ENCODE results near the gene CIDEC.
A peak's percentile ranks its signal among the peaks of the same experiment; 100 is the strongest.
"Not testable (repeated sequence)": the region's sequence is repeated elsewhere in the genome, so short reads cannot be mapped to it uniquely, and the experiment has no call there.

Gene CIDEC

GRCh38 chr3:9872067-9872466 is 8.0 kb downstream of the CIDEC start:
- DNase-seq: not testable (repeated sequence)

- DNase-seq: no peak
Measured at GRCh38 chr3:9870978-9871377, 9.1 kb downstream of the CIDEC start.

DNA sequence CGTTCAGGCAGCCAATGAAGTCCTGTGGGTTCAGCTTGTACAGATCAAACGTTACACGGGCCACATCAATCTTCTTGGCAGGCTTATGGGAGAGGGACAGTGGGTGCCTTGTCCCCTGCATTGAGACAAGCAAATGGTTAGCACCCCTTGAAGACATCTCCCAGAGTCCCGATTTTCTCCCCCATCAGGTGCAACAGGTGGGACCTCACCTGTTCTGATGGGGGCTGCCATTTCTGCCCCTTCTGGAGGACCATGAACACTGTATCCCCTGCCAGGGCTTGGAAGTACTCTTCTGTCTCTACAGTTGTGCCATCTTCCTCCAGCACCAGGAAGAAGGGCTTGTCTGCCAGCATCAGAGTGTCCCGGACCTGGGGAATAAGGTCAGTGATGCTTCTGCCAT is 10.1 kb downstream of the CIDEC start:
- DNase-seq: no peak

GRCh38 chr3:9867106-9867505 is 12.9 kb downstream of the CIDEC start:
- DNase-seq: no peak

DNA sequence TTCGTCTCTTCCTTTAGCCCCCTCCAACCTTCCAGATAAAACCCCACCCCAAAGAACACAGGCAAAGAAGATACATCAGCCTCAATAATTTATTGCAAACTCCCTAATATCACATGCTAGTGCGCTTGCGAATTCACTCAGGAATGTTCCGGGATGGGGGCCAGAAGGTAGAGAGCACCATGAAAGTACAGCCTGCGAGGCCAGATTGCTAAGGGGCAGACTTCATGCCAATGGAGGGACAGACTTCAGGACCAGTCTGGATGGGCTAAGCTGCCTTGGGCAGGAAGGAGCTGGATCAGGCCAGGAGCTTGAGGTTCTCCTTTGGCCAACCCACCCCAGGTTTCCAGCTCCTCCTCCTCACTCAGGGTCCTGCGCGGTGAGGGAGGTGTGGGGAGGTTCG is 13.4 kb downstream of the CIDEC start:
- no peak for DNase-seq

DNA sequence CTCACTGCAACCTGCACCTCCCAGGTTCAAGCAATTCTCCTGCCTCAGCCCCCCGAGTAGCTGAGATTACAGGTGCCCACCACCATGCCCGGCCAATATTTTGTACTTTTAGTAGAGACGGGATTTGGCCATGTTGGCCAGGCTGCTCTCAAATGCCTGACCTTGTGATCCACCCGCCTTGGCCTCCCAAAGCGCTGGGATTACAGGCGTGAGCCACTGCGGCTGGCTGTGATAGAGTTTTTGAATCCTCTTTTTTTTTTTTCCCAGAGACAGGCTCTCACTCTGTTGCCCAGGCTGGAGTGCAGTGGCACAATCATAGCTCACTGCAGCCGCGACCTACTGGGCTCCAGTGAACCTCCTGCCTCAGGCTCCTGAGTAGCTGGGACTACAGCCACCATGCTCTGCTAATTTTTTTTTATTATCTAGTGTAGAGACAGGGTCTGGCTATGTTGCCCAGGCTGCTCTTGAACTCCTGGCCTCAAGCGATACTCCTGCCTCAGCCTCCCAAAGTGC is 14.9 kb downstream of the CIDEC start:
- DNase-seq: not testable (repeated sequence)

GRCh38 chr3:9864200-9864927 is 15.7 kb downstream of the CIDEC start:
- no peak for DNase-seq

DNA sequence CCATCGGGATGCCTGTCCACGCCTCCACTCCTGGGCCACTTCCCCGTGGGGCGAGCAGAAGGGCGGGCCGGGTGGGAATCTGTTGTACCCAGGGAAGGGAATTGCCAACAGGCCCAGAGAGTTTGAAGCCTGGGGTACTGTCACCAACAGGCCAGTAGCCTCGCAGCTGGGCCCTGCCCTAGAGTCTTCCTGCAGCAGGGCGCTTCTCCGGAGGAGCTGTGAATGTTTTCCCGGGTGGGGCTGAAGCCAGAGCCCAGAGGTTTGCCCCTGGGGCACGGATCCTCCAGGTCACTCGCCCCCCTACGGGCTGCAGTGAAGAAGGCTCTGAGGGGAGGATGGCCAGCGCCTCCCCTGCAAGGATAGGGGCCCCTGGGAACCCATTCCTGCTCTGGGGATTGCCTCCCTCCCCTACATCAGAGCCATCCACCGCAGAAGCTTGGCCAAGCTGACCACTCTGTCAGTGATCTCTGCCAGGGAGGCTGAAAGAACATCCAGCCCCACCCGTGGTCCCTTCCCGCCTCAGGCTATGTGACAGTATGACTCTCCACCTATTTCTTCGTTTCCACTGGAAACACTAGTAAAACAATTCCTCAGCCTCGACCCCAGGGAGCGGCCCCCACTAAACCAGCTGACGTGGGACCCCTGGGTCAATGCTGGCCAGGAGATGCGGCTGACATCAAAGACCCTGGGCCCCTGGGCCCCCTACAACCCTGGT is 16.8 kb downstream of the CIDEC start:
- no peak for DNase-seq

DNA sequence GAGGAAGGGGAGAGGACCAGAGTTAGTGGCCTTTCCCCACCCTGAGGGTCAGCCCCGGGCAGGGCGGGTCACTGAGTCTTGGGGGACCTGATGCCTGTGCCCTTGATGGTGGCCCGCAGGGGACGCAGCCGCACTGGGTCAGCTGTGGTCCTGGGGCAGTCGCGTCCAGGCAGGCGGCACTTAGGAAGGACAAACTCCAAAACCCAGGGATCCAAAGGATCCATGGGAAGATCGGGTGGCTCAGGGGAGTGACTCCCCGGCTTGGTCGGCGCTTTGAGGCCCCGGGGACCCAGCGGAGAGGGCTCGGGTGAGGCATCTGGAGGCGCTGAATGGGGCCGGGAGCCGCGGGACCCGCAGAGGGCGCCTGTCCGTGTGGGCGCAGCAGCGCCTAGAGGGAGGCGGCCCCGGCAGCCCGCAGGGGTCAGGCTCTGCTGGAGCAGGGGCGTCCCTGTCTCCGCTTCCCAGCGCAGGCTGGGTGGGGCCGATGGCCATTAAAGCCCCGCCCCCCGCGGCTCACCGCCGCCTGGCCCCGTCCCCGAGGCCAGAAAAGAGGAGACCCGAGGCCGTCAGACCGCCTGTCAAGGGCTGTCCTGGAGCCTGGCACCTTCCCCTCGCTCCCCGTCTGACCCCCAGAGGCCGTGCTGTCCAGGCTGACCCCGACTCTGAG is 17.5 kb downstream of the CIDEC start:
- DNase-seq: no peak

GRCh38 chr3:9861626-9862130 is 18.4 kb downstream of the CIDEC start:
- DNase-seq: no peak

GRCh38 chr3:9861201-9861600 is 18.9 kb downstream of the CIDEC start:
- no peak for DNase-seq

DNA sequence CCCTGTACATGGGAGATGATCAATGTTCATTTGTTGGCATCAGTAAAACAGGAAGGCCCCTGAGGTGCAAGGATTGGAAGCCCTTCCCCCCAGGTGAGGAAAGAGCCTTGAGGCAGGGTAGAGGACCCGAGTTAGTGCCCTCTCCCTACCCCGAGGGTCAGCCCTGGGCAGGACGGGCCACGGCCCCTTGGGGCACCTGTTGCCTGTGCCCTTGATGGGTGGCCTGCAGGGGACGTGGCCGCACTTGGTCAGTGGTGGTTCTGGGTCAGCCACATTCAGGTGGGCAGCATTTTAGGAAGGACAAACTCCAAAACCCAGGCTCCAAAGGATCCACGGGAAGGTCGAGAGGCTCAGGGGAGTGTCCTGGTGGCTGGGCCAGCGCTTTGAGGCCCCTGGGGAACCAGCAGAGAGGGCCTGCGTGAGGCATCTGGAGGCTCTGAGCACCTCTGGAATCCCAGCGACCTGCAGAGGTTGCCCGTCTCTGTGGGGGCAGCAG is 20.5 kb downstream of the CIDEC start:
- DNase-seq: no peak

- no peak for DNase-seq
Measured at GRCh38 chr3:9855594-9855993, 24.5 kb downstream of the CIDEC start.

- DNase-seq: not testable (repeated sequence)
Measured at GRCh38 chr3:9854291-9854940, 25.6 kb downstream of the CIDEC start.

GRCh38 chr3:9852528-9852927 is 27.5 kb downstream of the CIDEC start:
- no peak for DNase-seq

DNA sequence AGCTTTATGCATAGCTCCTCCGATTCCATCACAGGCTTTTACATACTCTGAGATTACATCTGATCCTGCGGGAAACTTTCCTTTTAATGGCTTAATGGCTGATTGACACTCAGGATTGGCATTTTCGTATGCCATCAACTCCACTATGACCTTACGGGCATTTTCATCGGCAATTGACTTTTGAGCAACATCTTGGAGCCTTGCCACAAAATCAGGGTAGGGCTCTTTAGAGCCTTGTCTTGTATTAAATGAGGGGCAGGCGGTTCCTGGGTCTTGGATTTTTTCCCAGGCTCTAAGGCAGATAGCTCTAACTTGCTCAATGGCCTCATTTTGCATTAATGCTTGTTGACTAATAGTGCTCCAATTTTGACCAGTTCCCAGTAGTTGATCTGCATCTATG is 28.1 kb downstream of the CIDEC start:
- not testable (repeated sequence) for DNase-seq

- DNase-seq: not testable (repeated sequence)
Measured at GRCh38 chr3:9851383-9851782, 28.7 kb downstream of the CIDEC start.

DNA sequence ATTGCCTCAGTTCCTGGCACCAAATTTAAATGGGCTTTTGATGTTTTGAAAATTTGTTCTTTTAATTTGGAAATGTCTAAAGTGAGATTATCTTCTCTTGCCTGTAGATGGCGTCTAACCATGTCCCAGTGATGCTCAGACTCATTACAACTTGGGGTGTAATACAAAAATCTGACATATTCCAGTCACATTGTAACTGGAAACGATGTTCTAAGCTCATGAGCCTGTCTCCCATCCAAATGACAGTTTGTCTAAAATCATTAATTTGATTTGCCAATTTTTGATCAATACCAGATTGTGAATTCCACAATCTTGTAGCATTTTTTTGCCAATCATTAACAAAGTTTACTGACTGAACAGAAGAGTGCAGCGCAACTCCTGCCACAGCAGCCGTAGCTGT is 31.2 kb downstream of the CIDEC start:
- DNase-seq: not testable (repeated sequence)

GRCh38 chr3:9847870-9848269 is 32.2 kb downstream of the CIDEC start:
- not testable (repeated sequence) for DNase-seq

DNA sequence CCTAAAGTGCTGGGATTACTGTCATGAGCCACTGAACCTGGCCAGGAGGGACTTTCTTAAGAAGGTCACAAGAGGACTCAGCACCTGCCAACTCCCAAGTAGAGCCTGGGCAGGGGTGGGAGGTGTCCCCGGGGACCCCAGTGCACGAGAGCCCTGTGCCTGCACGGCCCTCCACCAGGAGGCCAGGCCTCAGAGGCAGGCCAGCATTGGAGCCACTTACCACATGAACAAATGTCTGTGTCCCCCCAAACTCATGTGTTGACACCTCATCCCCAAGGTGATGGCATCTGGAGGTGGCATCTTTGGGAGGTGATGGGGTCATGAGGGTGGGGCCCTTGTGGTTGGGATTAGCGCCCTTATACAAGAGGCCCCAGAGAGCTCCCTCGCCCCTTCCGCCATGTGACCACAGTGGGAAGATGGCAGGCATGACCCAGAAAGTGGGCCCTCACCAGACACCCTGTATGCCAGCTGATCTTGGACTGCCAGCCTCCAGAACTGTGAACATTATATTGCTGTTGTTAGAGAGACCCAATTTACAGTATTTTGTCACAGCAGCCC is 33.0 kb downstream of the CIDEC start:
- DNase-seq: no peak

DNA sequence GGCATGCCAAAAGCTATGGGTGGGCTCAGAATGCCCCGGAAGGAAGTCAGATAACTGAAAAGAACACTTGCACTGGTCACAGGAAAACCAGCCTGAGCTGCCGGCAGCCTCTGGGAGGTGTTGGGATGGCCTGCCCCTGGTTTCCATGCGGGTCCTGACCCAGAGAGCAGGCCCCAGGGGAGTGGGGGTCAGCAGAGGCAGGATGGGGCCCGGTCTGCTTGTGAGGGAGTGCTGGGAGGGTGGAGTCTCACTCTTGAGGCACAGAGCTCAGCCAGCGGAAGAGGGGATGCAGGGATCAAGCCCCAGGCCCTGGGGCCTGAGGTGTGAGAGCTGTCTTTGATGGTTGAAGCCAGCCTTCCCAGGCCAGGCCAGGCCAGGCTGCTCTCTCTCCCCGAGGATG is 33.8 kb downstream of the CIDEC start:
- no peak for DNase-seq

DNA sequence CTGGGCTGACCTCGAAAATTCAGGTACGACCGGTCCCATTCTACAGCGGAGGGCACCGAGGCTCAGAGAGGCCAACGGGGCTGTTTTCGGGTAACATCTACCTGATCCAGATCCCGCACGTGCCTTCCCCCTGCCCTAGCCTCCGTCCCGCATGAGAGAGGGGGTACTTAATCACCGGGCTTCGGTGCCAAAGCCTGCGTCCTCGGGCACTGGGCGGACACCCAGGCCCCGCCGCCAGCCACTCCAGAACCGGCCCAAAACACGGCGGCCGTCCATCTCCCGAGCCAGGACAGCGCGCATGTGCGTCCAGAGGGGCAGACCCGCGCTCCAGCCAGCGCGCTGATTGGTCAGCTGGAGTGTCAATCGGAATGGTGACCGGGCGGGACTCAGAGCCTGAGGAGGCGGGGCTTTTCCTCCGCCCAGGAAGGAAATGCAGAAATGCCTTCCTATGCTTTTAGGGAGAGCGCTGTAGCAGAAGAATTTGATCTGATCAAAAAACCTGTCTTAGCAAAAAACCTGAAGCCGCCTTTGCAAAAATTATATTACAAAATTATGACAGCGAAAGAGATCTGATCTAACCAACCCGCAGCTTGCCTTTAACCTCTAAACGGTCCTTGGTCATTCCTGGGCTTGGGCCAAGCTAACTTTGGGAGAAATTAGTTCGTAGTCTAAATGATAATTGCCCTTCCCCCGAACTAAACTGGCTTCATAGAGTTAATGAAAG is 36.2 kb downstream of the CIDEC start, which contains the start of gene RPUSD3:
Gene RPUSD3 (minus strand): TSS at position 294 of the 724 bp plus-strand sequence. CDS start 18 bp downstream, at position 276.
- peak; percentile 99 for DNase-seq

All from activated CD4-positive, CD25-positive, alpha-beta regulatory T cell treated with anti-CD3 and anti-CD28 coated beads, Interleukin-2, amount 50 U/mL, for 72 hours (primary cell).